Raji (cell line): ENCODE measurements around the gene SLITRK3.

Experiments used
- POLR2A ChIP-seq: IDR thresholded peaks from 2 replicates; pipeline ENCODE4 v1.6.1; 2011; ENCODE audit warnings: low read depth, low read length, control low read depth; ENCODE audit not compliant: insufficient read depth

SLITRK3 gene

GRCh38 chr3:165195640-165196576 lies at the start of gene SLITRK3:
Gene SLITRK3 (minus strand): TSS chr3:165196384. CDS start chr3:165190830, 5,554 bp downstream.
- TF ChIP-seq POLR2A, result no peak

GRCh38 chr3:165243597-165243996 lies 47.4 kb upstream of the SLITRK3 start:
- no peak for TF ChIP-seq POLR2A

GRCh38 chr3:165233501-165234195 lies 37.5 kb upstream of the SLITRK3 start:
- no peak for TF ChIP-seq POLR2A

- no peak for TF ChIP-seq POLR2A
Observed at GRCh38 chr3:165225604-165226003, 29.4 kb upstream of the SLITRK3 start.

GRCh38 chr3:165217739-165218138 lies 21.6 kb upstream of the SLITRK3 start:
- no peak for TF ChIP-seq POLR2A

GRCh38 chr3:165212580-165212979 lies 16.4 kb upstream of the SLITRK3 start:
- no peak for TF ChIP-seq POLR2A

- TF ChIP-seq POLR2A, result no peak
Observed at GRCh38 chr3:165211721-165212120, 15.5 kb upstream of the SLITRK3 start.

- no peak for TF ChIP-seq POLR2A
Observed at GRCh38 chr3:165210727-165211126, 14.5 kb upstream of the SLITRK3 start.

- no peak for TF ChIP-seq POLR2A
Observed at GRCh38 chr3:165210132-165210531, 13.9 kb upstream of the SLITRK3 start.

- no peak for TF ChIP-seq POLR2A
Observed at GRCh38 chr3:165206454-165207266, 10.5 kb upstream of the SLITRK3 start.

- TF ChIP-seq POLR2A, result no peak
Observed at GRCh38 chr3:165204445-165204844, 8.3 kb upstream of the SLITRK3 start.

GRCh38 chr3:165202995-165203394 lies 6.8 kb upstream of the SLITRK3 start:
- no peak for TF ChIP-seq POLR2A

GRCh38 chr3:165201964-165202363 lies 5.8 kb upstream of the SLITRK3 start:
- no peak for TF ChIP-seq POLR2A

- no peak for TF ChIP-seq POLR2A
Observed at GRCh38 chr3:165197481-165197800, 1.3 kb upstream of the SLITRK3 start.
